NK-92 (cell line): Measurements from ENCODE around the gene KCNRG.
"Not testable (repeated sequence)": the region's sequence is repeated elsewhere in the genome, so short reads cannot be mapped to it uniquely, and the experiment has no call there.

Source experiments
- DNase-seq: peaks from one replicate; lab custom pipeline; 2025; ENCODE audit not compliant: unreplicated experiment; lab: John Stamatoyannopoulos, UW

The KCNRG gene

DNA sequence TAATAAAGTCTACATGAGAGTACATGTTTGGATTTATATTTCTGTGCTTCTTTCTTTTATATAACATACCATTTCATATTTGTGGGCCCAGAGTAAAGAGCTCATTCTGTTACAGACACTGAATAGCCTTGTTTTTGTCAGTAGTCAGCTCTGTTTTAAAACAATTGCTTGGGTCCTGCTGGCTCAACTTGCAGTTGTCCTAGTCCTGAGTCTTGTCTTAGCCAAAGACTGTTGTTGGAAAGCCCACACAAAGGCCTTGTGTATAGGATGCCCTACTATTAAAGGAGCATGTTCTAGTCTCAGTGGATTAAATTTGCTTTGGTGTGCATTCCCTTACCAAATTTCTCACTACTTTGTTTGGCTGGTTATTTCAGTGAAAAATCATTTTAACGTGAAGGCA, 3.8 kb upstream of the KCNRG start:
- no peak for DNase-seq

DNA sequence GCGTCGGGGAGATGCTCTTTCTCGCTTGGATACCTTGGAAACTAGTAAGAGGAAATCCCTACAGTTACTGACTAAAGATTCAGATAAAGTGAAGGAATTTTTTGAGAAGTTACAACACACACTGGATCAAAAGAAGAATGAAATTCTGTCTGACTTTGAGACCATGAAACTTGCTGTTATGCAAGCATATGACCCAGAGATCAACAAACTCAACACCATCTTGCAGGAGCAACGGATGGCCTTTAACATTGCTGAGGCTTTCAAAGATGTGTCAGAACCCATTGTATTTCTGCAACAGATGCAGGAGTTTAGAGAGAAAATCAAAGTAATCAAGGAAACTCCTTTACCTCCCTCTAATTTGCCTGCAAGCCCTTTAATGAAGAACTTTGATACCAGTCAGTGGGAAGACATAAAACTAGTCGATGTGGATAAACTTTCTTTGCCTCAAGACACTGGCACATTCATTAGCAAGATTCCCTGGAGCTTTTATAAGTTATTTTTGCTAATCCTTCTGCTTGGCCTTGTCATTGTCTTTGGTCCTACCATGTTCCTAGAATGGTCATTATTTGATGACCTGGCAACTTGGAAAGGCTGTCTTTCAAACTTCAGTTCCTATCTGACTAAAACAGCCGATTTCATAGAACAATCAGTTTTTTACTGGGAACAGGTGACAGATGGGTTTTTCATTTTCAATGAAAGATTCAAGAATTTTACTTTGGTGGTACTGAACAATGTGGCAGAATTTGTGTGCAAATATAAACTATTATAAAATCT, 2.7 kb upstream of the KCNRG start:
- no peak for DNase-seq

DNA sequence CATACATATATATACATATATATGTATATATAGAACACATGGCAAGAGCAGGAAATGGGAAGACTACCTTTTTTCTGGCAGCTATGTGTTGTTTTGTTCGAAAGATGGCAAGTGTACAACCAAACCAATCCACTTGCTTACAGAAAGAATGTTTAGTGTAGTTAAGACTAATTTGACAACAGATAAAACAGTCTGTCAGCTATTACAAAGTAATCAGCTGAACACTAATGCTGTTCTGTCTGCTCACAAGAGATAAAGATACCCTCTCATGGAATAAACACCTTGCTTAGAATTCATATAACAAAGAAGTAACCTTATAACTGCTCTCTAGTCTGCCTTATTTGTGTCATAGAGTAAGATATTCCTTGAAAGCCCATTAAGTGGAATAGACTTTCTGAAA, 858 bp upstream of the KCNRG start:
- DNase-seq: no peak

DNA sequence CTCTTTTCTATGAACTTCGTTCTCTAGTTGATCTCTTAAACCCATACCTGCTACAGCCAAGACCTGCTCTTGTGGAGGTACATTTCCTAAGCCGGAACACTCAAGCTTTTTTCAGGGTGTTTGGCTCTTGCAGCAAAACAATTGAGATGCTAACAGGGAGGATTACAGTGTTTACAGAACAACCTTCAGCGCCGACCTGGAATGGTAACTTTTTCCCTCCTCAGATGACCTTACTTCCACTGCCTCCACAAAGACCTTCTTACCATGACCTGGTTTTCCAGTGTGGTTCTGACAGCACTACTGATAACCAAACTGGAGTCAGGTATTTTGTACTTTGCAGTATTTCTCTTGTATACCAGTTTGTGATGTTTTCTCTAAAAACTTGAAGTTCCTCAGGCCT, 506 bp downstream of the KCNRG start:
- no peak for DNase-seq

DNA sequence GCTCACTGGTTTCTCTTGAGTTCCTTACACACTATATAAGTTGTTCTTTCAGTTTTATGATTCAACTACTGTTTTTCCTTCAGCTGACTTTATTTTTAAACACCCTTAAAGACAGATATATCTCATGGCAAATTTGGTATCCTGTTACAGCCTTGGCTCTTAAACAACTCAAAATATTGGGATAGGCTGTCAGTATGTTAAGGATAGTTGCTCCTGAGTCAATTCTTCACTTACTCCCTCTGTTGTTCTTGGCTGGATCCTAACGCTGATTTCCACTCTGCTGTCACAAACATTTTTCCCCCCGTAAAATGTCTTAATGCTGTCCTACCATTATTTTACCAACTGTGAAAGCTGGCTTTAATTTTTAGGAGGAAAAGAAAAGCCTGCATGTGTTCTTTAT, 1.2 kb downstream of the KCNRG start:
- no peak for DNase-seq

DNA sequence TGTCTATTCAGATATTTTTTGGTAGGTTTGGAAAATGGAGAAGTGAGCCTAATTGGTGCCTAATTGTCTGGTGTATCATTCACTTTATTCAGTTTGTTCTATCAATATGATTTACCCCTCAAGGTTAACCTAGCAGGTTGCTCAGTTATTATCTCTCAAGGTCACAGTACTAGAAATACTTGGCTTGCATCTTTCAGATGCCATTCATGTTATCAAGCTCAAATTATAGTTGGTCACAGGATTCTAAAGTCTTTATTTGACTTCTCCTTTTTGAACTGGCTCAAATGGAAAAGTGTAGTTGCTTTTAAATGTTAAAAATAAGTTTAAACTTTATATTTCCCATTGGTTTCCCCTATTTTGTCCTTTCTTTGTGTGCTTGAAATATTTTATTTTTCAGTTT, 2.6 kb downstream of the KCNRG start:
- no peak for DNase-seq

DNA sequence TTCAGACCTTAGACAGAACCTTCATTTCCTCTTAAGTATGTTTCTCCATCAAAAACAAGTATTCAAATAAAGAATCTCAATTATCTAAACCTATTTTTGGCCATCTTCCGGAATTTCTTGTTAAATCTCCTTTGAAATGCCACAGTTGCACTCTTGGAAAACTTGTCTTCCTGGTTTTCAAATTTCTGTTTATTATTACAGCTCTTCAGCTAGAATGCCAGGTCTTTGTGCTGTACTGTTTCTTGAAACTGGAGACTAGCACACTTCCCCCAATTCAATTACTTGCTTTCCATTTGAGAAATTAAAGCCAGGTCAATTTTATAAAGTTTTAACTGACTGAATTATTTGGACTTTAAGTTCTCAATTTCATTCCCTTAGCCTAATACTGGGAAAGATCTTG, 10.2 kb downstream of the KCNRG start:
- DNase-seq: no peak

DNA sequence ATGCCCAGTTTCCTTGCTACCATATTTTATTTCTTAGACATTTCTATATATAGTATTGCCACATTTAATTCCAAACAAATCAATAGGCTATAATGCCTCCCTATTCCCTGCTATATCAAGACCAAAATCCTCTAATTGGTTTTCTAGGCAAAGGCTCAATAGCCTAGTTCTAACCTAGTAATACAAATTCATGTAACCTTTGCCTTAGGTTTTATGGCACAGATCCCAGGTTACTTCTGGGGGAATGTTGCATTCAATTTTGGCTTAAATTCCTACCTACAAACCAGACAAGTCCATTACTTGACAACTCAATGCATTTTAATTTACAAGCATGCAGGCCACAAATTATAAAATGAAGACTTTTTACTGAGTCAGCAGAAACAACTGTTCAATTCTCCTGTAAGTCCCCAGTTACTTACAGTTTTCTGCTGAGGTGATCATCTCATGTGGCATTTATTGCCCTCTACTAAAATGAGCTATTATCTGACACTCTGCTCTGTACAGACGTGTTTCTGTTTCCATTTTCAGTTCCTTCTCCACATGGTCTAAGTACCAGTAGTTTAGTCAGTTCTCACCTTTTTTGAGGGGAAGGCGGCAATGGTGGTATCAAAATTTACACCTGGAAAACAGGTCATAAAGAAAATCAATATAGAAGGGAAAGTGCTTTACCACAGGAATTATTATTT, 11.7 kb downstream of the KCNRG start:
- no peak for DNase-seq

DNA sequence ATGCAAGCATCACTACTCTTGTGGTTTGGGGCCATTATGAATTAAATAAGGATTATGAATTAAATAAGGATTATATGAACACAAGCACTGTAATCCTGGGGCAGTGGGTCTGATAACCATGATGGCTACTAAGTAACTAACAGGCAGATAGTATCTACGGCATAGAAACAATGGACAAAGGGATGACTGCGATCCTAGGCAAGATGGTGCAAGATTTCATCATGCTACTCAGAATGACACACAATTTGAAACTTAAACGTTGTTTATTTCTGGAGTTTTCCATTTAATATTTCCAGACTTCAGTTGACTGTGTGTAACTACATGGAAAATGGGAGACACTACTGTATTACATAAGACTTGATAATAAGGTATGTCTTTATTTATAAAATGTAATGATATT, 15.1 kb downstream of the KCNRG start:
- no peak for DNase-seq

DNA sequence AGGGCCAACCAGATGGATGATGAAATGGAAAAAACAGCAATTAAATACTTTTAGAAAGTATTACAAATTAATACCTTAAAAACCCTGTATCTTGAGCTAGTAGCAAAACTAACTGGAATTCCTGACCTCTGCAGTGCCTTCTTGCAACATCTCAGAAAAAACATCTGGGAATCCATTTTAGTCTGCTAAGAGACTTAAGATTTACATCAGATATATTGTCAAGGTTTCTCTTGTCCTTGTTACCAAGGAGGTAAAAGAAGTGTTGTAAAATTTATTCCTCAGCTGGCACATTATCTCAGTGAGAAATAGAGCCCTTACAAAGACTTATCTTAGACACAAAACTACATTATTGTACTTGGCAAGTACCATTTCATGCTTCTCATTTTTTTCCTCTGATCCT, 18.5 kb downstream of the KCNRG start:
- DNase-seq: no peak

DNA sequence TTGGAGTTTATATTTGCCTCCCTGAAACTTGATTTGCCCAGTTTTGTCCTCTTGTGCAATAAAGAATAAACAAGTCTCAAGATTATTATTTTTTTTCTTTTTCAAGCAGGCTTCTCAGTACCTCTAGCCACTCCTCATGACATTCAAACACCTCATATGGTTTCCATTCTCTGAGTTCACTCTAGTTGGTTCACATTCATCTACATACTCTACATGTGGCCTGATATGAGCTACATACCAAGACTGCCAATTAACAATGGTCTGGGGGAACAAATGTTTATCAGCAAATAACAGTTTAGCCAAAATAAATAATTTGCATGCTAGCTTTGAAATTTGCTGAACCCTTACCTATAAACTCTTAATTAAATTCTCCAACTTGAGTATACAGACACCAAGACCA, 22.5 kb downstream of the KCNRG start:
- no peak for DNase-seq

DNA sequence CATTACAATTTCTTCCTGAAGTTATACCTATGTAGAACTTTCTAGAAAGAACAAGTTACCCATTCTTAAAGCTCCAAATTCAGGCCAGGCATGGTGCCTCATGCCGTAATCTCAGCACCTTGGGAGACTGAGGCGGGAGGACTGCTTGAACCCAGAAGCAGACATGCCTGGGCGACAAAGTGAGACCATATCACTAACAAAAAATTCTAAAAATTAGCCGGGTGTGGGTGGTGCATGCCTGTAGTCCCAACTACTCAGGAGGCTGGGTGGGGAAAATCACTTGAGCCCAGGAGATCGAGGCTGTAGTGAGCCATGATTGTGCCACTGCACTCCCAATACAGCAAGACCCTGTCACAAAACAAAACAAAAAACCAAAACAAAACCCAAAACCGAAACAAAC, 23.0 kb downstream of the KCNRG start:
- DNase-seq: no peak

DNA sequence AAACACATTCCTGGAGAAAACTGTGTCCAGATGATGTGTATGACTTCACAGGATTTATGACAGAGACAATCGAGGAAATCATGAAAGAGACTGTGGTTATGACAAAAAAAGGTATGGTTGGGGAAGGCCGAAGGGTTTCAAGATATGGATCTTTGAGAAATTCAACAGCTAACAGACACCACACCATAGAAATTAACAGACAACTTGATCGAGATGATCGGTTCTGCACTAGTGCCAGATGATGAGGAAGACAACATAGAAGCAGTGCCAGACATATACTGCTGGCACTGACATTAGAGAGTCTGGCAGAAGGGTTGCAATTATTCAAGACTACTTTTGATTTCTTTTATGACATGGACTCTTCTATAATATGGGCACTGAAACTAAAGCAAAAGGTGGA, 37.2 kb downstream of the KCNRG start:
- DNase-seq: no peak

DNA sequence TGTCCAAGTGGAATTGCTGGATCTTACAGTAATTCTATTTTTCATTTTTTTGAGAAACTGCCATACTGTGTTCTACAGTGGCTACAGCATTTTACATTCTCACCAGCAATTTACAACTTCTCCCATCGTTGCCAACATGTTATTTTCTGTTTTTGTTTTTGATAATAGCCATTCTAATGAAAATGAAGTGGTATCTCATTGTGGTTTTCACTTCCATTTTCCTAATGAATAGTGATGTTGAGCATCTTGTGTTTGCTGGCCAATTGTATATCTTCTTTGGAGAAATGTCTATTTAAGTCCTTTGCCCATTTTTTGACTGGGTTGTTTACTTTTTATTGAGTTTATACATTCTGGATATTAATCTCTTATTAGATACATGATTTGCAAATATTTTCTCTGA, 38.6 kb downstream of the KCNRG start:
- no peak for DNase-seq

DNA sequence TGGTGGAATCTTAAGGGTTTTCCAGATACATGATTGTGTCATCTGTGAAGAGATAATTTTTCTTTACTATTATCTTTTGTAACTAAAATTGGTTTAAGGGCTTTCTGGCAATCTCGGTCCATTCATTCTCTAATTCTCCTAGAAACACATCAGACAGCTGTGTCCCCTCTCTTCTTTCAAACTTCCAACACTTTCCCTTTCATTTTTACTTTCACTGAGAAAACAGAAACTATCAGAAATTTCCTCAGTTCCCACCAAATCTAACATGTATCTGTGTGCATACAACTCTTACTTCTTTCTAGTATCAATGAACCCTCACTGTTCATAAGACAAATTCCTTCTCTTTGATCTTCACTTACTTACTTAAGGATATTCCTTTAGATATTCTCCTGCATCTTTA, 40.2 kb downstream of the KCNRG start:
- no peak for DNase-seq

DNA sequence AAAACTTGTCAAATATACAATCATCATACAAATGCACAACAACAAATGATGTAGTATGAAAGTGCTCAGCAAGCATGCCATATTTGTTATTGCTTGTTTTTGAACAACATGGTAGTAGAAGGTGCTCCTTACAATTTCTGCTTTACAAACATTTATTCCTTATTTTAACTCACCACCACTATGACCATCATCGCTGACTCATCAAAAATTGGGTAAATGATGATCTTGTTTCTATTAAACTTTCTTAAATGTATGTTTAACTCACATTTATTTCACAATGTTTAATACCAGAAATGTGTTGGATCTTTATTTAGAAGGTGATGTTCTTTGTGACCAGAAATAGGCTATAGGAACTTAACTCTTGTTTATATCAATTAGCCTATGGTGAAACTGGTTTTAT, 45.5 kb downstream of the KCNRG start:
- DNase-seq: no peak

DNA sequence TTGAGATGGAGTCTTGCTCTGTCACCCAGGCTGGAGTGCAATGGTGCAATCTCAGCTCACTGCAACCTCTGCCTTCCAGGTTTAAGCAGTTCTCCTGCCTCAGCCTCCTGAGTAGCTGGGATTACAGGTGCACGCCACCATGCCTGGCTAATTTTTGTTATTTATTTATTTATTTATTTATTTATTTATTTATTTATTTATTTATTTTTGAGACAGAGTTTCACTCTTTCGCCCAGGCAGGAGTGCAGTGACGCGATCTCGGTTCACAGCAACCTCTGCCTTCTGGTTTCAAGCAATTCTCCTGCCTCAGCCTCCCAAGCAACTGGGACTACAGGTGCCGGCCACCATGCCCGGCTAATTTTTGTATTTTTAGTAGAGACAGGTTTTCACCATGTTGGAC, 47.1 kb downstream of the KCNRG start:
- not testable (repeated sequence) for DNase-seq

DNA sequence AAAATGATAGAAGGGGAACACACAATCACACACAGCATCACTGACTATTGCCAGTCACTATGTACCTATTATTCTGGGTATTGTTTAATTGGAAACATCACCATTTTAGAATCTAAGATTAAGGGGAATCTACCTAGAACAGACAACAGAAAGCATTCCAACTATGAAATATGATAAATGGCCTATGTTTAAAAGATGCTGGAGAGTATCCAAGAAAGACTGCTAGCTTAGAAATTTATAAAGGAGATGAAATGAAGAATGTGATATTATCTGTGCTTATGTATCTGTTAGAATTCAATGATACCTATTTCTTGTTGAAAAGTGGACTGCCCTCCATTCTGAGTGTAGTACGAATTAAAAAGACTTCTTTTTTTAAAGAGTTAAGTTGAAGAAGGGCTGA, 50.5 kb downstream of the KCNRG start:
- DNase-seq: no peak

DNA sequence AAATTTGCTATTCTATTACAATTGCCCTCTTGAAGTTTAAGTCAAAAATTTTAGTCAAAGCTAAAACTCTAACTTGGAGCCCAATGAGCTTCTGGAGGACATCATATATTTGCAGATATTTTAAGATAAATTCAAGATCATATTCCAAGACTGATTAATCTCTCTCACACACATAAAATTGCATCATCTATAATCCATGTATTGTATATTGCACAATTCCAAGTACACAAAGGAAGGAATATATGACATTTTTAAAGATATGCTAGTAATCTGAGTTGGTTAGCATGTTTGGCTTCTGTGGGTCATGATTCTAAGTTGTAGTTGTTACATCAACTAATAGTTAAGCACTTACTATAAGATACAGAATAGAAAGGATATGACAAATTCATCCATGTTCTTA, 53.3 kb downstream of the KCNRG start:
- DNase-seq: no peak

DNA sequence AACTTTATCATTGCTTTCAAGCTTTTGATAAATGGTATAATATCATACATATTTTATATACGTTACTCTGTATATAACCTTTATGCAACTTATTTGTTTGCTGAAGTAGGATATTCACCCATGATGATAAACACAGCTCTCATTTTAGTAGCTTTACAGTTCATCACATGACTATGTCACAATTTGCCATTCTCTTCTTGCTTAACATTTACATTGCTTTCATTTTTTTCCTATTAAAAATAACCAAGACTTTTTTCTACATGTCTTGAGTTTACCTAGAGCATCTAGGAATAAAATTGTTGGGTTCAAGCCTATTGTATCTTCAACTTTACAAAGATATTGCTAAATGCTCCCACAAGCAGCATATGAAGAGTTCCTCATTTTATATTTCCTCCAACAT, 54.0 kb downstream of the KCNRG start:
- DNase-seq: no peak

DNA sequence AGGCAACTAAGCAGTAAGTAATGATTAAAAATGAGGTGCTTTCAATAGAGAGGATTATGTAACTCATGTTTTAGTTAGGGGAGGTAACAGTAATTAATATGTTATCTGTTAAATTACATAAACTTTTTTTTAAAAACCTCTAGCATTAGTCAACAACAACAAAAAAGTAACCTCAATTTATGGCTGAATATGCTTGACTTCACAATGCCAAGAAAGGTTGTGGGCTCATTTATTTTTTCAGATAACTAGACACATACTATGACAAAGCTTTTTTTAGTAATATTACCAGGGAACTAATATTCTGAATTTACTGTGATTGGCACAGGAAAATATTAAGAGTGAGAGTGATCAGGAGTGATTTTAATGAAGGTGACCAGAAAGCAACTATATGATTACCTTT, 54.9 kb downstream of the KCNRG start:
- no peak for DNase-seq
